Progenitor cell of endocrine pancreas (in vitro differentiated cells): ENCODE data around the gene CAMKV. TPM values are rescaled to one million over a fixed set of nuclear protein-coding genes. Genes with fewer than 3 reads are reported as not detected.

Experiments used
- DNase-seq: peaks from one replicate; pipeline ENCODE4 v3.0.0; 2021; ENCODE audit warnings: low spot score; ENCODE audit not compliant: unreplicated experiment
- H3K27ac Mint-ChIP-seq: 2 replicates; pipeline ENCODE4 v1.8.0; 2021; ENCODE audit warnings: mild to moderate bottlenecking, moderate library complexity, mixed read lengths
- H3K27me3 Mint-ChIP-seq: 2 replicates; pipeline ENCODE4 v1.8.0; 2021; ENCODE audit warnings: mixed read lengths
- H3K36me3 Mint-ChIP-seq: 2 replicates; pipeline ENCODE4 v1.8.0; 2022; ENCODE audit warnings: mixed read lengths; ENCODE audit not compliant: insufficient read depth
- H3K4me1 Mint-ChIP-seq: 2 replicates; pipeline ENCODE4 v1.8.0; 2021; ENCODE audit warnings: low read depth, mixed read lengths
- H3K4me3 Mint-ChIP-seq: 2 replicates; pipeline ENCODE4 v1.8.0; 2021; ENCODE audit warnings: low read depth, mild to moderate bottlenecking, moderate library complexity, mixed read lengths
- H3K9me3 Mint-ChIP-seq: 2 replicates; pipeline ENCODE4 v1.8.0; 2021; ENCODE audit warnings: low read depth, mixed read lengths
- total RNA-seq: library from RNA; stranded (reverse); gene quantifications from 2 replicates; pipeline ENCODE4 v1.2.1, GENCODE V29; 2021
- TF ChIP-seq, protein P1 (sequence below): fragments of 200-600 bp; sonication (generic); IDR thresholded peaks from one replicate; pipeline ENCODE4 v1.5.0; 2021; ENCODE audit warnings: antibody characterized with exemption, mild to moderate bottlenecking; ENCODE audit not compliant: unreplicated experiment

The CAMKV gene
- total RNA-seq, 1 donor from 2014 or later, result 2.1 TPM

DNA sequence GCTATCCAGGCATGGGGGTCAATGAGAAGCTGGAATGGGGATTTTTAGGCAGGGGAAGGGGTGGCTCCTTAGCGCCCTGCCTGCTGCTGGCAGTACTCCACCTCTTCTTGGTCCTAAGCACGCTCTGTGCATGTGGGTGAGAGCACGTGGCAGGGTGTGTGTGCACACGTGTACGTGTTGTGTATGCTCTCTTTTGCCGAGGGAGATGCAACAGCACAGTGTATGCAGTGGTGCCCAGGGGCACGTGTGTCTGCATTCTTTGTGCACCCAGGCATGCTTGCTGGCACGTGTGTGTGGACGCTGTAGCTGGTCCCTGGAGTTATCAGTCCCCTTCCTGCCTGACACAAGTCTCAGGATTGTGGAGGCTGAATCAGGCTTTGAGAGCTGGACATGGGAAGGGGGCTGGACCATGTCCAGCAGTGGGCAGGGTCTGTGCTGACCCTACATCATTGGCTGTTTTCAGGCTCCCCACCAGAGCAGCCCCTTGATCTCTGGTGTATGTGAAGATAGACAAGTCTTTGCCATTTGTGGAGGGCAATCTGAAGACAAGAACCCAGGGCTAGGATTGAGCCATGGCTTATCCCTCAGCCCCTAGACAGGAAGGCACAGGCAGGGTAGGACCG lies 1.9 kb upstream of the CAMKV start:
- Mint-ChIP-seq H3K4me1 (peaks cover 4% of the 10 kb centered on the region), H3K4me3 (no peak overlapping the region), H3K9me3 (no peaks in the 10 kb centered on the region), H3K36me3 (no peaks in the 10 kb centered on the region), H3K27ac (no peak overlapping the region), H3K27me3 (peaks cover 46% of the 10 kb centered on the region)
- TF ChIP-seq, protein P1, sequence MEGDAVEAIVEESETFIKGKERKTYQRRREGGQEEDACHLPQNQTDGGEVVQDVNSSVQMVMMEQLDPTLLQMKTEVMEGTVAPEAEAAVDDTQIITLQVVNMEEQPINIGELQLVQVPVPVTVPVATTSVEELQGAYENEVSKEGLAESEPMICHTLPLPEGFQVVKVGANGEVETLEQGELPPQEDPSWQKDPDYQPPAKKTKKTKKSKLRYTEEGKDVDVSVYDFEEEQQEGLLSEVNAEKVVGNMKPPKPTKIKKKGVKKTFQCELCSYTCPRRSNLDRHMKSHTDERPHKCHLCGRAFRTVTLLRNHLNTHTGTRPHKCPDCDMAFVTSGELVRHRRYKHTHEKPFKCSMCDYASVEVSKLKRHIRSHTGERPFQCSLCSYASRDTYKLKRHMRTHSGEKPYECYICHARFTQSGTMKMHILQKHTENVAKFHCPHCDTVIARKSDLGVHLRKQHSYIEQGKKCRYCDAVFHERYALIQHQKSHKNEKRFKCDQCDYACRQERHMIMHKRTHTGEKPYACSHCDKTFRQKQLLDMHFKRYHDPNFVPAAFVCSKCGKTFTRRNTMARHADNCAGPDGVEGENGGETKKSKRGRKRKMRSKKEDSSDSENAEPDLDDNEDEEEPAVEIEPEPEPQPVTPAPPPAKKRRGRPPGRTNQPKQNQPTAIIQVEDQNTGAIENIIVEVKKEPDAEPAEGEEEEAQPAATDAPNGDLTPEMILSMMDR, result no peak
- no peak for DNase-seq

DNA sequence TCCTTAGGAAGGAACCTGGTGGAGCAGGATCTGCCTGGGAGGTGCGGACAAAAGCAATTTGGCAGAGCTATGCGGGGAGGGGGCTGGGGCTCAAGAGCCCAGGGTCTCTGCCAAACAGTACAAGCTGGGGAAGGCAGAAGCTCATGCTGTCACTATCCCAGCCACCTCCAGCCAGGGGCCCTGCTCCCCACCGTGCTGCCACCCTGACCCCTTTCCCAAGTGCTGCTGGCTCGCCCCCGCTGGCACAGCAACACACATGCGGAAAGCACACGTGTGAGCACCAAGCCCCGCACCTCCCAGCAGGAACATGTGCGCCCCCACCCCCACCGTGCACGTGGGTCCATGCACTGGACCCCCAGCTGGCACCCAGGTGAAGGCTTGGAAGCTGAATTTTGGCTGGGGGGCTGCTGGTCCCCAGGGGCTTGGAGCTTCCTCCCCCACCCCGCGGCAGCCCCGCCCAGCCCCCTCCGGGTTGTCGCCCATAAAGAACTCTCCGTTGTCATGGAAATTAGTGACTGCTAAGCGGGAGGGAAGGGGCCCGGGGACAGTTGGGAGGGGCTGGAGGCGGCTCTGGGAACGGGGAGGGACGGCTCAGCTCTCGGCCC lies 742 bp downstream of the CAMKV start:
- no peak overlapping the region for H3K27ac Mint-ChIP-seq
- peaks cover 4% of the 10 kb centered on the region for H3K4me1 Mint-ChIP-seq
- no peaks in the 10 kb centered on the region for H3K36me3 Mint-ChIP-seq
- H3K27me3 Mint-ChIP-seq, result peaks cover 63% of the 10 kb centered on the region
- no peak overlapping the region for H3K4me3 Mint-ChIP-seq
- TF ChIP-seq, protein P1, result no peak
- no peak for DNase-seq
- H3K9me3 Mint-ChIP-seq, result no peaks in the 10 kb centered on the region

DNA sequence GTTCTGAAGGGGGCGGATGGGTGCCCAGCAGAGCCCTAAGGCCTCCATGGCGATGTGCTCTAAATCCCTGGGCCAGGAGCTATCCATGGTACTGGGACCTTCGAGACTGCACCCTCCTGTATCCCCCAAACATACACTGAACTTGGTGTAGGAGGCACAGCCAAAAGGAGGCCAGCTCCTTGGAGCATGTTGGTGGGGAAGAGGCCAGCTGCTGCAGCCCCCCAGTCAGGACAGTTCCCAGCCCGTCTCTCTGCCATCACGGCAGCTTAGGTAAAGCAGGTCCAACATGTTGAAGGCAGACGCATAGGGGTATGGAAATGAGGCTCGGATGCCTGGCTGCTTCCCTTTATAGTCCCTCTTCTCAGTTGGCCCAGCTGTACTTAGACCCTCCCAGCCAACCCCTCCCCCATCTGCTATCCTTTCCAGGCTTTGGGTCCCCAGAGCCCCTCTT lies 1.8 kb downstream of the CAMKV start:
- Mint-ChIP-seq H3K4me3 (no peak overlapping the region), H3K9me3 (no peaks in the 10 kb centered on the region), H3K4me1 (peaks cover 1% of the 10 kb centered on the region), H3K27ac (no peak overlapping the region), H3K36me3 (no peaks in the 10 kb centered on the region), H3K27me3 (peaks cover 73% of the 10 kb centered on the region)
- TF ChIP-seq, protein P1, result no peak
- peak; percentile 51 for DNase-seq

DNA sequence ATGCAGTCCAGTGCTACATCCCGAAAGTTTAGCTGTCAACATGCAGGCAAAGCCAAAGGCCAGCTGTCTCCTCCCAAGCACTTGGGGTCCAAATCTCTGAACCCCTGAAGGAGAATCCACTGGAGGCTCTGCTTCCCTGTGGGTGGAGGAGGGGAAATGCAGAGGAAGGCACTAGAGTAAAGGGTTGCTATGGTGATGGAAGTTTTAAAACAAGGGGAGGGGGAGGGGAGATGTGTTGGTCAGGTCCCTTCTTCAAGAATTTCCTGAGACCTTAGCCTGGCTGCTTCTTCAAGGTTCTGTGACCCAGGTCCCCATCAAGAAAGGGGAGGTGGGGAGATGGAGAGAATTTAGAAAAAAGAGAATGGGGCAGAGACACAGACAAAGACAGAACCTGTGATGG lies 2.3 kb downstream of the CAMKV start:
- TF ChIP-seq, protein P1, result no peak
- Mint-ChIP-seq H3K9me3 (no peaks in the 10 kb centered on the region), H3K27ac (no peak overlapping the region), H3K4me1 (no peaks in the 10 kb centered on the region), H3K36me3 (no peaks in the 10 kb centered on the region), H3K27me3 (peaks cover 77% of the 10 kb centered on the region), H3K4me3 (no peak overlapping the region)
- no peak for DNase-seq

DNA sequence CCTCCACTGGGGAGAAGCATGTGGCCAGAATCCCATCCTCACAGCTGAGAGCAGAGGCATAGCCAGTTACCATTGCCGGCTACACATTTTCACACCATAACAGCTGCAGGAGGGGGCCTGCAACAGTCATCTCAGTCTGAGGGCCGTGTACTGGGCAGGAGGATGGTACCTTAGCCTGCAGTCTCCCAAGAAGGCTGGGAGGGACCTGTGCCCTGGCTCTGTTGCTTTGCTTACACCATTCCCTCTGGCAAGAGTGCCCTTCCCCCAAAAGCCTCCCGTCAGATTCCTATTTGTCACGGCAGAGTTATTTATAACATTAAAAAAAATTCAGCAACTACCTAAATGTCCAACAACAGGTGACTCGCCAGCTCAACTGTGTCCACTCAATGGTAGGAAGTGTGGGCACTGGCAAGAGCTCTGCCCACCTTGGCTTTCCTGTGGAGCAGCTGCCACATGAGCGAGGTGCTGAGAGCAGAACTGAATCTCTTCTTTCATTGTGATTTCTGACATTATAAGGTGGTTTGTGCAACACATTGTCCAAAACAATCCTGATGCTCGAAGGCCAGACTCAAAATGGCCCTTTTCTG lies 4.4 kb downstream of the CAMKV start:
- H3K9me3 Mint-ChIP-seq, result no peaks in the 10 kb centered on the region
- DNase-seq, result no peak
- no peak overlapping the region for H3K4me3 Mint-ChIP-seq
- peaks cover 66% of the 10 kb centered on the region for H3K27me3 Mint-ChIP-seq
- TF ChIP-seq, protein P1, result no peak
- H3K36me3 Mint-ChIP-seq, result no peaks in the 10 kb centered on the region
- no peaks in the 10 kb centered on the region for H3K4me1 Mint-ChIP-seq
- no peak overlapping the region for H3K27ac Mint-ChIP-seq
